ENCODE measurements around the gene PARG.
"Not testable (repeated sequence)": the region's sequence is repeated elsewhere in the genome, so short reads cannot be mapped to it uniquely, and the experiment has no call there.

PARG gene

GRCh38 chr10:49819234-49819958 lies 122.4 kb downstream of the PARG start:
- DNase-seq, result no peak

GRCh38 chr10:49817845-49818244 lies 124.0 kb downstream of the PARG start:
- no peak for DNase-seq

GRCh38 chr10:49803988-49804387 lies 137.8 kb downstream of the PARG start:
- no peak for DNase-seq

- no peak for DNase-seq
Measured at GRCh38 chr10:49798275-49798674, 143.6 kb downstream of the PARG start.

GRCh38 chr10:49791100-49791499 lies 150.7 kb downstream of the PARG start:
- DNase-seq, result no peak

GRCh38 chr10:49784681-49785080 lies 157.1 kb downstream of the PARG start:
- no peak for DNase-seq

GRCh38 chr10:49783645-49784044 lies 158.2 kb downstream of the PARG start:
- DNase-seq, result no peak

GRCh38 chr10:49781247-49781646 lies 160.6 kb downstream of the PARG start:
- no peak for DNase-seq

- DNase-seq, result no peak
Measured at GRCh38 chr10:49778197-49778596, 163.6 kb downstream of the PARG start.

- DNase-seq, result no peak
Measured at GRCh38 chr10:49776851-49777250, 165.0 kb downstream of the PARG start.

GRCh38 chr10:49775014-49775413 lies 166.8 kb downstream of the PARG start:
- no peak for DNase-seq

- DNase-seq, result not testable (repeated sequence)
Measured at GRCh38 chr10:49772944-49773343, 168.9 kb downstream of the PARG start.

- not testable (repeated sequence) for DNase-seq
Measured at GRCh38 chr10:49771046-49771445, 170.8 kb downstream of the PARG start.

GRCh38 chr10:49769692-49770091 lies 172.1 kb downstream of the PARG start:
- DNase-seq, result no peak

- no peak for DNase-seq
Measured at GRCh38 chr10:49768731-49769130, 173.1 kb downstream of the PARG start.

- DNase-seq, result no peak
Measured at GRCh38 chr10:49768329-49768728, 173.5 kb downstream of the PARG start.
